Activated naive CD8-positive, alpha-beta T cell treated with anti-CD3 and anti-CD28 coated beads, Interleukin-2, amount 50 U/mL, for 16 hours (primary cell): ENCODE results near the gene MTERF4.

Experiments used
- DNase-seq: peaks from one replicate; pipeline ENCODE4 v3.0.0-alpha.2; 2020; ENCODE audit warnings: low read depth, low spot score

Gene MTERF4

GRCh38 chr2:241050624-241051577 lies 51.2 kb downstream of the MTERF4 start:
- no peak for DNase-seq

- no peak for DNase-seq
Observed at GRCh38 chr2:241049739-241050623, 52.1 kb downstream of the MTERF4 start.

- DNase-seq: no peak
Observed at GRCh38 chr2:241048949-241049343, 53.1 kb downstream of the MTERF4 start.

GRCh38 chr2:241048149-241048948 lies 53.7 kb downstream of the MTERF4 start:
- DNase-seq: no peak

- no peak for DNase-seq
Observed at GRCh38 chr2:241047253-241048010, 54.7 kb downstream of the MTERF4 start.
